ENCODE measurements around the gene MBD6. TPM values are rescaled to one million over a fixed set of nuclear protein-coding genes. Genes with fewer than 3 reads are reported as not detected.
"Not testable (repeated sequence)": the region's sequence is repeated elsewhere in the genome, so short reads cannot be mapped to it uniquely, and the experiment has no call there.

Gene MBD6
- total RNA-seq, 1 experiment from 2014 or later, result 4.3 TPM

DNA sequence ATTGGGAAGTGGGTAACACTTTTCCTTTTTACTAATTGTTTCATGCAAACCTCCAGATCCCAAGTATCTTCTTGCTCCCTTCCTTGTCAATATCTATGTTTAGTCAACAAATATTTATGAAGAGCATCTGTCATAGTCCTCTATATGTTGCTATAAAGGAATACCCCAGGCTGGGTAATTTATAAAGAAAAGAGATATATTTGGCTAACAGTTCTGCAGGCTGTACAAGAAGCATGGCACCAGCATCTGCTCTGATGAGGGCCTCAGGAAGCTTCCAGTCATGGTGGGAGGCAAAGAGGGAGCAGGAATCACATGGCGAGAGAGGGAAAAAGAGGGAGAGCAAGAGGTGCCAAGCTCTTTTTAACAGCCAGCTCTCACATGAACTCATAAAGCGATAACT, 31.8 kb downstream of the MBD6 start:
- in situ Hi-C loops (cut with HindIII; ENCODE audit: low pct_unique_long_range_greater_than_20kb, low sequenced_read_pairs), result no loop called here
- no peak for DNase-seq (ENCODE audit: low read depth)

- in situ Hi-C loops (cut with HindIII; ENCODE audit: low pct_unique_long_range_greater_than_20kb, low sequenced_read_pairs), result no loop called here
- DNase-seq (ENCODE audit: low read depth), result no peak
Measured at GRCh38 chr12:57554897-57555296, 32.3 kb downstream of the MBD6 start.

DNA sequence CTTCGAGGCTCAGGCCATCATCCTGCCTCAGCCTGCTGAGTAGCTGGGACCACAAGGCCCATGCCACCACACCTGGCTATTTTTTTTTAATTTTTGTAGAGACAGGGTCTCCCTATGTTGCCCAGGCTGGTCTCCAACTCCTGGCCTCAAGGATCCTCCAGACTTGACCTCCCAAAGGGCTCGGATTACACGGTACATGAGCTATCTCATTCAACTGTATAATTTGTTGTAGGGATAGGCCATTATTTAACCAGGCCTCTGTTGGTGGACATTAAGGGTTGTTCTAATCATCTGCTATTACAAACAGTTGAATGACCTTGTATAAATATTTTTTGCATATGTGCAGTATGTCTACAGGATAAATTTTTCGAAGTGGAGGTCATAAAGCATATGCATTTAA, 36.2 kb downstream of the MBD6 start:
- in situ Hi-C loops (cut with HindIII; ENCODE audit: low pct_unique_long_range_greater_than_20kb, low sequenced_read_pairs), result no loop called here
- no peak for DNase-seq (ENCODE audit: low read depth)

DNA sequence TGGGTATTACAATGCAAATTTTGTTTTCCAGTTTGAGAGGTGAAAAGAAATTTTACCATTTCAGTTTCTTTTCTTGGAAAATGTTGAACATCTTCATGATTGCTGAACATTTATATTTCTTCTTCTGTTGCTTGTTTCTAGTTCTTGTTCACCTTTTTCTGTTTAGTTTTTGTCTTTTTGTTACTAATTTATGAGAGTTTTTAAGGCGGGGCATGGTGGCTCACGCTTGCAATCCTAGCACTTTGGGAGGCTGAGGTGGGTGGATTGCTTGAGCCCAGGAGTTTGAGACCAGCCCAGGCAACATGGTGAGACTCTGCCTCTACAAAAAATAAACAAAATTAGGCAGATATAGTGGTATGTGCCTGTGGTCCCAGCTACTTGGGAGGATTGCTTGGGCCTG, 37.9 kb downstream of the MBD6 start:
- in situ Hi-C loops (cut with HindIII; ENCODE audit: low pct_unique_long_range_greater_than_20kb, low sequenced_read_pairs), result no loop called here
- DNase-seq (ENCODE audit: low read depth), result no peak

GRCh38 chr12:57561117-57561516, 38.5 kb downstream of the MBD6 start:
- in situ Hi-C loops (cut with HindIII; ENCODE audit: low pct_unique_long_range_greater_than_20kb, low sequenced_read_pairs); DNase-seq (ENCODE audit: low read depth): not testable (repeated sequence)

- DNase-seq (ENCODE audit: low read depth), result no peak
- in situ Hi-C loops (cut with HindIII; ENCODE audit: low pct_unique_long_range_greater_than_20kb, low sequenced_read_pairs), result no loop called here
Measured at GRCh38 chr12:57563358-57563757, 40.7 kb downstream of the MBD6 start.

- in situ Hi-C loops (cut with HindIII; ENCODE audit: low pct_unique_long_range_greater_than_20kb, low sequenced_read_pairs), result no loop called here
- no peak for DNase-seq (ENCODE audit: low read depth)
Measured at GRCh38 chr12:57564178-57564740, 41.6 kb downstream of the MBD6 start.

- in situ Hi-C loops (cut with HindIII; ENCODE audit: low pct_unique_long_range_greater_than_20kb, low sequenced_read_pairs), result no loop called here
- no peak for DNase-seq (ENCODE audit: low read depth)
Measured at GRCh38 chr12:57568838-57569237, 46.2 kb downstream of the MBD6 start.

DNA sequence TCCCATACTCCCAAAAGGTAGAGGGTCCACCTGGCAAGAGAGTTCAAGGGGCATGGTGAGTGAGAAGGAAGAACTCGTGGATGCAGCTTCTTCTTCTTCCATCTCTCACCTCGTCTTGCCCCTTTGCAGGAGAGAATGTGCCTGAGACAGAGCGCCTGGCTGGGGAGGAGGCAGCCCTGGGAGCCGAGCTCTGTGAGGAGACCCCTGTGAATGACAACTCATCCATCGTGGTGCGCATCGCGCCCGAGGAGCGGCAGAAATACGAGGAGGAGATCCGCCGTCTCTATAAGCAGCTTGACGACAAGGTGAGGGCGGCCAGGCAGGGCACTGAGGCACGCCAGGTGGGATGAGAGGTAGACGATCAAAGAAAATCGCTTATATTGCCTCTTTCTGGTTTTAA, 47.2 kb downstream of the MBD6 start:
- DNase-seq (ENCODE audit: low read depth), result no peak
- in situ Hi-C loops (cut with HindIII; ENCODE audit: low pct_unique_long_range_greater_than_20kb, low sequenced_read_pairs), result no loop called here

GRCh38 chr12:57570438-57570837, 47.8 kb downstream of the MBD6 start:
- DNase-seq (ENCODE audit: low read depth); in situ Hi-C loops (cut with HindIII; ENCODE audit: low pct_unique_long_range_greater_than_20kb, low sequenced_read_pairs): not testable (repeated sequence)

GRCh38 chr12:57571926-57572762, 49.5 kb downstream of the MBD6 start:
- DNase-seq (ENCODE audit: low read depth), result no peak
- in situ Hi-C loops (cut with HindIII; ENCODE audit: low pct_unique_long_range_greater_than_20kb, low sequenced_read_pairs), result no loop called here

- in situ Hi-C loops (cut with HindIII; ENCODE audit: low pct_unique_long_range_greater_than_20kb, low sequenced_read_pairs), result no loop called here
- no peak for DNase-seq (ENCODE audit: low read depth)
Measured at GRCh38 chr12:57574795-57575194, 52.2 kb downstream of the MBD6 start.

GRCh38 chr12:57575771-57576612, 53.4 kb downstream of the MBD6 start:
- no peak for DNase-seq (ENCODE audit: low read depth)
- in situ Hi-C loops (cut with HindIII; ENCODE audit: low pct_unique_long_range_greater_than_20kb, low sequenced_read_pairs), result no loop called here

DNA sequence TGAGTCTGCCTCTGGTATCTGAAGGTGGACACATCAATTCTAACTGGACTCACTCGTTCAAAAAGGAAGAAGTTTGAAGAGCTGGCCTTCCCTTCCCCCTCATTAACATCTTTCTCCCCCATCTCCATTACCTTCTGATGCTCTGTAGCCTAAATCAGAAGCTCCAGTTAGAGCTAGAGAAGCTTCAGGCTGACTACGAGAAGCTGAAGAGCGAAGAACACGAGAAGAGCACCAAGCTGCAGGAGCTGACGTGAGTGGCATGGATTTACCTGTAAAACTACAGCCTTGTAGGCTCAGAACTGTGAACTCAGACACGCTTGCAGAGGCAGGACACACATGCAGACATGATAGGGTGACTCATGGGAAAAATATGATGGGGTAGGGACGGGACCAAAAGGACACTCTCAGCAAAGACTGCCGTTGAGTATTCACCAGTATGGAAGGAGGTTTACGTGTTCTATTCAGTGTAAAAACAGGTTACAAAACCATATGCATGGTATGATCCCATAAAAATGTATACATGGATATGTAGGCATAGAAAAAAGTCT, 54.1 kb downstream of the MBD6 start:
- no peak for DNase-seq (ENCODE audit: low read depth)

GRCh38 chr12:57577981-57578758, 55.5 kb downstream of the MBD6 start:
- in situ Hi-C loops (cut with HindIII; ENCODE audit: low pct_unique_long_range_greater_than_20kb, low sequenced_read_pairs), result no loop called here
- DNase-seq (ENCODE audit: low read depth), result no peak

More for the DNA sequence above, 54.1 kb downstream of the MBD6 start:
- in situ Hi-C loops (cut with HindIII; ENCODE audit: low pct_unique_long_range_greater_than_20kb, low sequenced_read_pairs), result no loop called here

DNA sequence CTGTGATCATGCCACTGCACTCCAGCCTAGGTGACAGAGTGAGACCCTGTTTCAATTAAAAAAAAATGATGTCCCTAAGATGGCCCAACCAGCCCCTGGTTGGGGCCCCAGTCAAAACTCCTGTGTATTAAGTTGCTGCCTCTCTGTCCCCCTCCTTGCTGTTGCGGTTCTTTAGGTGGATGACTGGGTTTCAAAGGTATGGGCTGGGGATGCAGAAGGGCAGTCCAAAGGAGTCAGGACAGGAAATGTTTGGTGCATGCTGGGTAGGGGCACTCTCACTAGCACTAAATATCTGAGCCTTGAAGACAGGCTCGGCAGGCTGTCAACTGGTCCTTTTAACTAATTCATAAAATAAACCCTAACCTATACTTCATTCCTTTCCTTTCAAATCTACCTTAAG, 56.4 kb downstream of the MBD6 start:
- in situ Hi-C loops (cut with HindIII; ENCODE audit: low pct_unique_long_range_greater_than_20kb, low sequenced_read_pairs), result no loop called here
- no peak for DNase-seq (ENCODE audit: low read depth)
